ENCODE data around the gene TEKT3. TPM values are rescaled to one million over a fixed set of nuclear protein-coding genes. Genes with fewer than 3 reads are reported as not detected.

The TEKT3 gene
- total RNA-seq, 4 donors from 2014 or later = not detected

- TF ChIP-seq CTCF (IDR thresholded peaks at IDR 0.05) (no peak), POLR2A (IDR thresholded peaks at IDR 0.05; ENCODE audit: low read depth) (no peak), POLR2AphosphoS5 (IDR thresholded peaks at IDR 0.05) (no peak), EP300 (IDR thresholded peaks at IDR 0.05) (no peak)
- H3K4me3 ChIP-seq = peak overlapping the region in 3 of 4 donors; percentile 2 to 25 (median 16)
- H3K4me1 ChIP-seq = peaks cover 0 to 12% (median 6%) of the 10 kb centered on the region in 4 donors
- intact Hi-C loops (cut with DNase I) = no loop called here
- 60% methylated on average over 6 of the region's 6 CpGs for WGBS
- H3K36me3 ChIP-seq = no peaks in the 10 kb centered on the region
- H3K27me3 ChIP-seq = no peaks in the 10 kb centered on the region
- H3K27ac ChIP-seq (replicated peaks in 1 of 4) = peak overlapping the region in 1 of 4 donors; percentile 16
- DNase-seq (ENCODE audit: extremely low spot score) = no peak
- no peaks in the 10 kb centered on the region for H3K9me3 ChIP-seq
Observed at GRCh38 chr17:15278380-15278779, 63.0 kb downstream of the TEKT3 start.

DNA sequence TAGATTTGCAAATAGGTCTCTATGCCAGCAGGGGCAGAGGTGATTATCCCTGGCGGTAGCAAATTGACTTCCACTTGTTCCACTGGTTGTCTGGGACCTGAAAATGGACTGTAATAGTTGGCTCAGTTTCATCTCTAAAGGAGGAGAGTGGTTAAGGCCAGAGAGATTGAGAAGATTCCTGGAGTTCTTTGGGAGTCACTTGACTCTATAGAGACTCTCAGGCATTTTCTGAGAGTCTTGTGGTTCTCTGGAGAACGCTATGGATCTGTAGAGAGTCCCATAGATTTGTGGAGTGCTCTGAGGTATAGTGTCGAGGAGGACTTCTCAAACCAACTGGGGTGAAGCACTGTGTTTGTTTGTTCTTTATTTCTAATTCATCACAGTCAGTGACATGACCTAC lies 67.4 kb downstream of the TEKT3 start:
- Histone ChIP-seq H3K27ac (replicated peaks in 1 of 4) (peak overlapping the region; percentile 53 to 69 (median 61)), H3K36me3 (no peaks in the 10 kb centered on the region), H3K4me3 (no peak overlapping the region), H3K9me3 (no peaks in the 10 kb centered on the region), H3K27me3 (no peaks in the 10 kb centered on the region), H3K4me1 (peaks cover 4 to 46% (median 26%) of the 10 kb centered on the region in 4 donors)
- intact Hi-C loops (cut with DNase I) = loop anchor here (5.0 kb wide), 1 partner anchor 73 kb away; no protein-coding TSS in a partner anchor
- DNase-seq (ENCODE audit: extremely low spot score) = no peak
- WGBS = 91% methylated on average over 3 of the region's 3 CpGs
- TF ChIP-seq POLR2AphosphoS5 (IDR thresholded peaks at IDR 0.05) (no peak), EP300 (IDR thresholded peaks at IDR 0.05) (no peak), CTCF (IDR thresholded peaks at IDR 0.05) (no peak), POLR2A (IDR thresholded peaks at IDR 0.05; ENCODE audit: low read depth) (no peak)

DNA sequence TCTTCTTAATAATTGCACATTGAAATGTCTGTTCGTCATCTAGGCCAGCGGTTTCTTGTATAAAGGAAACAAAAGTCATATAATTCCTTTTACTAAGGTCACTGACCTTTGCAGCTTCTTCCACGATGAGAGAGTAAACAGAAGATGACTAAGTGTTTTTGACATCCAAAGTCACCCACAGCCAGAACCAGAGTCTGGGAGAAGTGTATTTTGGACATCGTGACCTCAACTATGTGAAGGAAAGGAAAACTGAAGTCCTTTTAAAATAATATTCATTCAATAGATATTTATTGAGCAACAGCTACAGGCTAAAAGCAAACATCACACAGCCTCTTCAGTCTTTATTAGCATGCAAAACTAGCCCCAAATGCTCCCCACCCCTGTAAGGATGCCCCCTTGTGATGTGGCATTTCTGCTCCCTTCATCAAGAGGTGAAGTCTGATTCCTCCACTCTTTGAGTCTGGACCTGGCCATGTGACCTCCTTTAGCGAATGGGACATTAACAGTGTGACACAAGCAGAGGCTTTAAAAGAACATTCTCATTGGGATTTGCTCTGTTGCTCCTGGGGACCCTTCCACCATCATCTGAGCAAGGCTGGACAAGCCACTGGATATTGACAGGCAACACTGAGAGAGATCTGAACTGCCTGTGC lies 68.1 kb downstream of the TEKT3 start:
- H3K4me1 ChIP-seq = peaks cover 4 to 49% (median 29%) of the 10 kb centered on the region in 4 donors
- H3K4me3 ChIP-seq = no peak overlapping the region
- WGBS = 43% methylated on average over 5 of the region's 5 CpGs
- intact Hi-C loops (cut with DNase I) = loop anchor here (5.0 kb wide), 1 partner anchor 74 kb away; no protein-coding TSS in a partner anchor
- H3K27ac ChIP-seq (replicated peaks in 1 of 4) = peak overlapping the region; percentile 56 to 74 (median 61)
- H3K9me3 ChIP-seq = no peaks in the 10 kb centered on the region
- TF ChIP-seq POLR2A (IDR thresholded peaks at IDR 0.05; ENCODE audit: low read depth) = no peak
- peak in 1 of 2 donors; percentile 58 for TF ChIP-seq POLR2AphosphoS5 (IDR thresholded peaks at IDR 0.05)
- no peaks in the 10 kb centered on the region for H3K27me3 ChIP-seq
- DNase-seq (ENCODE audit: extremely low spot score) = no peak
- no peaks in the 10 kb centered on the region for H3K36me3 ChIP-seq

DNA sequence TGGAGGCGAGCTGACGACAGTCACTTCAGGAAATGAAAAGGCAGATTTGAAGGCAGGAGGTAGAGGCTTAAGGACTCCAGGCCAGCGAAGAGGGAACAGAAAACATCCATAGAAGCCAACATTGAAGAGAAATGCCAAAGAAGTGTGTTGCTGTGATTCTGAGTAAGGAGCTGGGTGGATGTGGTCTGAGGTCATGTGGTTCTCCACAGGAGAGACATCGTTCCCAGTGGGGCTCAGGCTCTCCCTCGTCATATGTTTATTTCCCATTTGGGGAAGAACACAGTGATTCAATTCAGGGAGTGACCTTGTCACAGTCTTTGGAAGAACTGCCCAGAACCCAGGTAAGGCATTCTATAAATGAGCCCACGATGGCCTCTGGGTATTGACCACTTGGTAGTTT lies 69.7 kb downstream of the TEKT3 start:
- peaks cover 4 to 49% (median 29%) of the 10 kb centered on the region in 4 donors for H3K4me1 ChIP-seq
- intact Hi-C loops (cut with DNase I) = loop anchor here (5.0 kb wide), 1 partner anchor 76 kb away; no protein-coding TSS in a partner anchor
- H3K27ac ChIP-seq (replicated peaks in 1 of 4) = peak overlapping the region; percentile 56 to 74 (median 61)
- no peak overlapping the region for H3K4me3 ChIP-seq
- DNase-seq (ENCODE audit: extremely low spot score) = no peak
- no peaks in the 10 kb centered on the region for H3K36me3 ChIP-seq
- H3K27me3 ChIP-seq = no peaks in the 10 kb centered on the region
- TF ChIP-seq POLR2AphosphoS5 (IDR thresholded peaks at IDR 0.05) (no peak), CTCF (IDR thresholded peaks at IDR 0.05) (no peak), EP300 (IDR thresholded peaks at IDR 0.05) (no peak), POLR2A (IDR thresholded peaks at IDR 0.05; ENCODE audit: low read depth) (no peak)
- no peaks in the 10 kb centered on the region for H3K9me3 ChIP-seq
- 82% methylated on average over 6 of the region's 6 CpGs for WGBS

DNA sequence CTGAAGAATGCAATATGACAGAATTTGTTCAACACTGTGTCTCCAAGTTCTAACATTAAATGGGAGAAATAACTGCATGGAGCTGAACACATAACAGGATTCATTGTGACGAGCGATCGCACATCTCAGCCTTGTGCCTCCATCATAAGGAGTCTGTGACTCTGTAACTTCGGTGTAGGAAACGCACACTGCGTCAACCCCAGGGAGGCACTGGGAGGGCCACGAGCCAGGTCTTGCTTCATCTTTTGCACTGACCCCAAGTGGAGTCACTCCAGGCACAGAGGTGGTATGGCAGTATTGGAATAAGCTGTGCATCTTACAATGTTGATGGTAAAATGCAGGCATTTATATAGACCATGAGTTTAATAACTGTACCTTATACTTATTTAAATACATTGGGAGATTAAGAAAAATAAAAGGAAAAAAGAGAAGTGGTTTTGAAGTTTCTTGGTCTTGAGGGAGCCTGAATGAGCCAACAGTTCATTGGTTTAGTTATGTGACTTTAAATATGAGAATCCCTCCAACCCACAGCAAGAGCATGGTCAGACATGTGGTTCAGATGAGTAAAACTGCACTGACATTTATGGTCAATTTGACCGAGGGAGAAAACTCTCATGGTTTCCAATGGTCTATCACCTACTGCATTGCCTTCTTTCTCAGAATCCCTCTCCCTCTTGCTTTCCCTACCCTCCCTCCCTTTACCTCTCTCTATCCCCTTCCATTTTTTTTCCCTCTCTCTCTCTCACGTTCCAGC lies 70.6 kb downstream of the TEKT3 start:
- Histone ChIP-seq H3K27me3 (no peaks in the 10 kb centered on the region), H3K9me3 (no peaks in the 10 kb centered on the region), H3K4me3 (no peak overlapping the region), H3K4me1 (peaks cover 4 to 49% (median 29%) of the 10 kb centered on the region in 4 donors), H3K27ac (replicated peaks in 1 of 4) (peak overlapping the region in 1 of 4 donors; percentile 62), H3K36me3 (no peaks in the 10 kb centered on the region)
- DNase-seq (ENCODE audit: extremely low spot score) = no peak
- WGBS = 81% methylated on average over 9 of the region's 9 CpGs
- intact Hi-C loops (cut with DNase I) = loop anchor here (5.0 kb wide), 1 partner anchor 76 kb away; no protein-coding TSS in a partner anchor
- no peak for TF ChIP-seq POLR2A (IDR thresholded peaks at IDR 0.05; ENCODE audit: low read depth)
- TF ChIP-seq EP300 (IDR thresholded peaks at IDR 0.05) = no peak
- TF ChIP-seq CTCF (IDR thresholded peaks at IDR 0.05) = no peak
- TF ChIP-seq POLR2AphosphoS5 (IDR thresholded peaks at IDR 0.05) = no peak

Measured in esophagus muscularis mucosa (tissue), 4 donors.